H1 (cell line): ENCODE results near the gene GNG12. TPM values are rescaled to one million over a fixed set of nuclear protein-coding genes. Genes with fewer than 3 reads are reported as not detected.

Experiments
- BRCA1 ChIP-seq: IDR thresholded peaks from 2 replicates; pipeline ENCODE4 v1.6.1; 2012; ENCODE audit warnings: low read depth, low read length, improper control_type of control experiment
- CHD1 ChIP-seq: IDR thresholded peaks from 2 replicates; pipeline ENCODE4 v1.6.1; 2012; ENCODE audit warnings: low read depth, low read length, improper control_type of control experiment
- CHD7 ChIP-seq: fragments of 300-600 bp; sonication (generic); IDR thresholded peaks from 2 replicates; pipeline ENCODE4 v1.7.1; 2012; ENCODE audit warnings: low read length, moderate library complexity, mild to moderate bottlenecking, inconsistent platforms; ENCODE audit not compliant: insufficient replicate concordance
- EP300 ChIP-seq, 2 experiments: IDR thresholded peaks; 1 replicate in 1 of 2; 2 replicates in 1 of 2; pipeline ENCODE4 v1.6.1; 2011 to 2012; ENCODE audit warnings: low read depth in 2 of 2, low read length in 2 of 2, mild to moderate bottlenecking in 2 of 2, borderline replicate concordance in 1 of 2, inconsistent platforms in 1 of 2, moderate library complexity in 1 of 2
- SAP30 ChIP-seq: fragments of 300-600 bp; sonication (generic); IDR thresholded peaks from 2 replicates; pipeline ENCODE4 v1.7.1; 2012; ENCODE audit warnings: low read length, moderate library complexity, mild to moderate bottlenecking, inconsistent platforms; ENCODE audit not compliant: insufficient read depth, insufficient replicate concordance
- TAF7 ChIP-seq: optimal IDR thresholded peaks from 2 replicates; pipeline ENCODE3; 2011; ENCODE audit warnings: low read depth, mild to moderate bottlenecking, inconsistent platforms, low read length, moderate library complexity, borderline replicate concordance
- ZNF274 ChIP-seq: IDR thresholded peaks from 2 replicates; pipeline ENCODE4 v1.7.0; 2012; ENCODE audit warnings: low read length, borderline replicate concordance; ENCODE audit errors: extremely low read depth
- polyA plus RNA-seq, 7 experiments: library from polyadenylated mRNA; depleted of rRNA in 3 of 7; stranded (reverse) in 5 of 7; unstranded in 2 of 7; fragments of >200 nt in 5 of 7; fragments of 200-250 nt in 2 of 7; gene quantifications; 1 replicate in 5 of 7; 2 replicates in 1 of 7; 4 replicates in 1 of 7; pipeline versions ENCODE4 v1.2.1 to v1.2.3, GENCODE V29; 2011 to 2013; ENCODE audit warnings: missing spikeins in 2 of 7, mixed read lengths in 2 of 7
- total RNA-seq: library from RNA; stranded (reverse); fragmentation: NEBNext Ultra II Directional; extraction: Animal tissue kit (Norgen Biotek cat#: 25700); gene quantifications from 2 replicates; pipeline ENCODE4 v1.2.1, GENCODE V29; 2021
- TF ChIP-seq, protein P1 (sequence below): IDR thresholded peaks from 2 replicates; pipeline ENCODE4 v1.6.1; 2011; ENCODE audit warnings: low read length, improper control_type of control experiment

Gene GNG12
- total and polyA plus RNA-seq, 2 of the 8 experiments (the other 6 are each of a cell fraction or from before 2014, with no cell fraction given): 11.4 to 35.8 TPM

GRCh38 chr1:67855444-67855843 lies 22.2 kb upstream of the GNG12 start (continued):
- no peak for TF ChIP-seq TAF7
- TF ChIP-seq, protein P1, sequence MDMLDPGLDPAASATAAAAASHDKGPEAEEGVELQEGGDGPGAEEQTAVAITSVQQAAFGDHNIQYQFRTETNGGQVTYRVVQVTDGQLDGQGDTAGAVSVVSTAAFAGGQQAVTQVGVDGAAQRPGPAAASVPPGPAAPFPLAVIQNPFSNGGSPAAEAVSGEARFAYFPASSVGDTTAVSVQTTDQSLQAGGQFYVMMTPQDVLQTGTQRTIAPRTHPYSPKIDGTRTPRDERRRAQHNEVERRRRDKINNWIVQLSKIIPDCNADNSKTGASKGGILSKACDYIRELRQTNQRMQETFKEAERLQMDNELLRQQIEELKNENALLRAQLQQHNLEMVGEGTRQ: no peak
- no peak for TF ChIP-seq ZNF274
- TF ChIP-seq EP300 (IDR thresholded peaks at IDR 0.05; ENCODE audit: borderline replicate concordance in 1 of 2, low read depth in 2 of 2, low read length in 2 of 2): no peak
- no peak for TF ChIP-seq BRCA1
- no peak for TF ChIP-seq CHD1
- no peak for TF ChIP-seq CHD7
- no peak for TF ChIP-seq SAP30
